Neural progenitor cell (in vitro differentiated cells): Measurements from ENCODE around the gene FOLR3.

ENCODE experiments used
- EZH2 ChIP-seq: fragments of 200-600 bp; sonication (generic); IDR thresholded peaks from 2 replicates; pipeline ENCODE4 v1.6.1; 2017; ENCODE audit warnings: antibody characterized with exemption, mild to moderate bottlenecking, moderate library complexity
- EZH2phosphoT487 ChIP-seq: fragments of 200-600 bp; sonication (generic); IDR thresholded peaks from 2 replicates; pipeline ENCODE4 v1.6.1; 2017; ENCODE audit warnings: antibody characterized with exemption
- TF ChIP-seq, protein P1 (sequence below): fragments of 200-600 bp; sonication (generic); IDR thresholded peaks from 2 replicates; pipeline ENCODE4 v1.5.1; 2017; ENCODE audit warnings: antibody characterized with exemption, mild to moderate bottlenecking

DNA sequence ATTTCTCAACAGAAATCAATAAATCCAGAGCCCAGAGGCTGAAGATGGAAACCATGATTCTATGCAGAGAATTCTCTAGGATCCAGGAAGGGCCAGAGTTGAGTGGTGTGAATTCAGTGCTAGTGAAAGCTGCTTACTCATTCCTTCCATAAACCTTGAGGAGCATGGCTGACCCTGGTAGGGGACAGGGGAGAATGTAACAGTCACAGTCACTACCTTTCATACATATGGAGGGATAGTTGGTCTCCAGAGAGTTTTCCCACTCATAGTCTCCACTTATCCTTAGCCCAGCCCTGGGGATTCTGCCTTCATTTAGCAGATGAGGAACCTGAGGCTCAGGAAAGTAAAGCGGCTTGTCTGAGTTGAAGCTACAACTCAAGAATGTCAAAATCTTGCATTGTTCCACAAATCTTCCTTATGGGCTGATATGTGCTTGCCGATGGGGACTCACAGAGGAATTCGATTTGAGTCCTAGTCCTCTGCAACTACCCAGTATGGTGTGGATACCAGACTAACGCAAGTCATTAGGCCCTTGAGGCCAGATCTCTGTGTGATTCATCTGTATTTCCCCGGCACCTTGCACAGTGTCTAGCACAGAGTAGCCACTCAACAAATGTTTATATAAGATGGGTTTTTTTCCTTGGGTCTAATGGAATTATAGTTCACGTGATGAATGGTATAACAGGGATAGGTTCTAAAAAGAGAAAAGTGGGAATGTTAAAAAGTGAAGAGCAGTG lies 19.3 kb upstream of the FOLR3 start:
- TF ChIP-seq, protein P1, sequence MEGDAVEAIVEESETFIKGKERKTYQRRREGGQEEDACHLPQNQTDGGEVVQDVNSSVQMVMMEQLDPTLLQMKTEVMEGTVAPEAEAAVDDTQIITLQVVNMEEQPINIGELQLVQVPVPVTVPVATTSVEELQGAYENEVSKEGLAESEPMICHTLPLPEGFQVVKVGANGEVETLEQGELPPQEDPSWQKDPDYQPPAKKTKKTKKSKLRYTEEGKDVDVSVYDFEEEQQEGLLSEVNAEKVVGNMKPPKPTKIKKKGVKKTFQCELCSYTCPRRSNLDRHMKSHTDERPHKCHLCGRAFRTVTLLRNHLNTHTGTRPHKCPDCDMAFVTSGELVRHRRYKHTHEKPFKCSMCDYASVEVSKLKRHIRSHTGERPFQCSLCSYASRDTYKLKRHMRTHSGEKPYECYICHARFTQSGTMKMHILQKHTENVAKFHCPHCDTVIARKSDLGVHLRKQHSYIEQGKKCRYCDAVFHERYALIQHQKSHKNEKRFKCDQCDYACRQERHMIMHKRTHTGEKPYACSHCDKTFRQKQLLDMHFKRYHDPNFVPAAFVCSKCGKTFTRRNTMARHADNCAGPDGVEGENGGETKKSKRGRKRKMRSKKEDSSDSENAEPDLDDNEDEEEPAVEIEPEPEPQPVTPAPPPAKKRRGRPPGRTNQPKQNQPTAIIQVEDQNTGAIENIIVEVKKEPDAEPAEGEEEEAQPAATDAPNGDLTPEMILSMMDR, result no peak
- TF ChIP-seq EZH2, result no peak
- no peak for TF ChIP-seq EZH2phosphoT487
